Mononuclear cell (primary cell): ENCODE measurements around the gene ANTXR1. TPM values are rescaled to one million over a fixed set of nuclear protein-coding genes. Genes with fewer than 3 reads are reported as not detected.
"Not testable (repeated sequence)": the region's sequence is repeated elsewhere in the genome, so short reads cannot be mapped to it uniquely, and the experiment has no call there.

Experiments
- H3K27me3 ChIP-seq: 2 replicates; pipeline ENCODE4 v1.6.0; 2011; ENCODE audit warnings: low read length, control low read depth; ENCODE audit not compliant: insufficient read depth
- H3K4me1 ChIP-seq: 2 replicates; pipeline ENCODE4 v1.5.1; 2011; ENCODE audit warnings: mild to moderate bottlenecking, low read length, control low read depth; ENCODE audit not compliant: insufficient read depth
- H3K4me3 ChIP-seq: 2 replicates; pipeline ENCODE4 v1.5.1; 2011; ENCODE audit warnings: mild to moderate bottlenecking, low read length, moderate library complexity
- H3K9me3 ChIP-seq: 2 replicates; pipeline ENCODE4 v1.5.1; 2011; ENCODE audit warnings: low read depth, mild to moderate bottlenecking, control low read depth, low read length
- total RNA-seq: library from RNA; depleted of rRNA; stranded (reverse); fragments of >200 nt; gene quantifications from one replicate; pipeline ENCODE4 v1.2.3, GENCODE V29; 2012

ANTXR1 gene
- total RNA-seq, 1 donor: under 0.01 TPM

GRCh38 chr2:69168144-69168813 is 155.3 kb downstream of the ANTXR1 start:
- Histone ChIP-seq H3K4me3 (no peak overlapping the region), H3K27me3 (no peaks in the 10 kb centered on the region), H3K9me3 (no peaks in the 10 kb centered on the region), H3K4me1 (peaks cover 28% of the 10 kb centered on the region)

DNA sequence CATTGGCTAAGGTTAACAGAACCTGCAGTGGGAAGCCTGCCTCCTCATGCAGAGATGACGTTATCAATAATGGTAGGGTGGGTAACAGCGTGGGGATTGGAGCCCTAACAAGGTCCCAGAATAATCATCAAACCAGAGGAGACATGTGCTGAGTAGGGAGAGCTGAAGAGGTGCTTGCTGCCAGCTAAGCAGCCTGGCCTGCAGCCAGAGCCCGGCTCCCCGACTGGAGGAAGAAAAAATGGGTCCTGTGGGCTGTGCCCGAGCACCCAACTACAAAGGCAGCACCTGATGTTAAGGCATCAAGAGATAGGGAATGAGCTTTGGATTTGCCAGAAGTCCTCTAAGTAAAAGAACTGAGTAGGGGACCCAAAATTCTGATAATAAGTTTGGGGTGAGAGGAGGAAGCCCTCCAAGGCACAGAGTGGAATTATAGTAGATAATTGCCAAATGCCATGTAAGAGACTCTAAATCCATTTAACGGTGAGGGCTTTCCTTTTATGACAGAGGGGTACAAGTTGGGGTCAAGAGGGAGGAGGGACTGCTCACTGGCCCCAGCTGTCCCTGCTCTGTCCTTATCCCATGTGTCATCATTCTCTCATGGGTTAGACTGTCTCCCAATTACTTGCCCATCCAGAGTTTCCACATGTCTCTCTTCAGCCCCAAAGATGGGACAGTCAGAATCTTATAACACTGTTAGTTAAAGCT is 156.1 kb downstream of the ANTXR1 start:
- no peaks in the 10 kb centered on the region for H3K27me3 ChIP-seq
- H3K9me3 ChIP-seq: no peaks in the 10 kb centered on the region

DNA sequence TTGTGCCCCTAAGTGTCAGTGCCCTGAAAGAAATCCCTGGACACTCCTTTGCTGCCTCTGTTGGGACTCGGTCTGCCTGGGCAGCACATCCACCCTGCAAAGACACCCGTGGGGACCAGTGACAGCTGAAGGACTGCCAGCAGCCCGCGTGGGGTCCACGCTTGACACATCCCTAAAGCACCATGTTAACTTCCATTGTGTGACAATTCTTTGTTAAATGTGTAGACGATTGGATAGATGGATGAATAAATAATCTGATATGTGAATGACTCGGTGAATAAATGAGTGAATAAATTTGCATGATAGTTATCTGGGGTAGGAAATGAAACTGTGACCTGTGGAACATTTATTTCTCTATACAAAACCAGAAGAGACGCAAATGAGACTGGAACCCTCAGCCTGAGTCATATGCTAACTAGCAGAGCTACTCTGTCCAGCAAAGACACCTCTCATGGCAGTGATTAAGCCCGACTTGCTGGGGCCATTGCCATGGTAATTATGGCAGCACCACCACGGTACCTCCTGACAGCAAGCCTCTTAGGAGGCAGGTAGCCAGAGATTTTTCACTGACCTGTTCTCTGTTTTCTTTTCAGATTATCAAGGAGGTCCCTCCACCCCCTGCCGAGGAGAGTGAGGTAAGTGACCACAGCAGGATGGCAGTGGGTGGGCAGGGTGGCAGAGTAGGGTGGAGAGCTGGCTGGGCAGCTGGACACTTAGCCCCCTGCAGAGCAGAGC is 156.8 kb downstream of the ANTXR1 start:
- Histone ChIP-seq H3K27me3 (no peaks in the 10 kb centered on the region), H3K4me3 (no peak overlapping the region), H3K4me1 (peaks cover 13% of the 10 kb centered on the region), H3K9me3 (no peaks in the 10 kb centered on the region)

More for the DNA sequence above, 156.1 kb downstream of the ANTXR1 start:
- Histone ChIP-seq H3K4me3 (no peak overlapping the region), H3K4me1 (peaks cover 20% of the 10 kb centered on the region)

- H3K4me1 ChIP-seq: peaks cover 4% of the 10 kb centered on the region
- H3K4me3 ChIP-seq: no peak overlapping the region
- H3K27me3 ChIP-seq: no peaks in the 10 kb centered on the region
- no peaks in the 10 kb centered on the region for H3K9me3 ChIP-seq
These were observed 157.7 kb downstream of the ANTXR1 start for GRCh38 chr2:69170661-69171060.

DNA sequence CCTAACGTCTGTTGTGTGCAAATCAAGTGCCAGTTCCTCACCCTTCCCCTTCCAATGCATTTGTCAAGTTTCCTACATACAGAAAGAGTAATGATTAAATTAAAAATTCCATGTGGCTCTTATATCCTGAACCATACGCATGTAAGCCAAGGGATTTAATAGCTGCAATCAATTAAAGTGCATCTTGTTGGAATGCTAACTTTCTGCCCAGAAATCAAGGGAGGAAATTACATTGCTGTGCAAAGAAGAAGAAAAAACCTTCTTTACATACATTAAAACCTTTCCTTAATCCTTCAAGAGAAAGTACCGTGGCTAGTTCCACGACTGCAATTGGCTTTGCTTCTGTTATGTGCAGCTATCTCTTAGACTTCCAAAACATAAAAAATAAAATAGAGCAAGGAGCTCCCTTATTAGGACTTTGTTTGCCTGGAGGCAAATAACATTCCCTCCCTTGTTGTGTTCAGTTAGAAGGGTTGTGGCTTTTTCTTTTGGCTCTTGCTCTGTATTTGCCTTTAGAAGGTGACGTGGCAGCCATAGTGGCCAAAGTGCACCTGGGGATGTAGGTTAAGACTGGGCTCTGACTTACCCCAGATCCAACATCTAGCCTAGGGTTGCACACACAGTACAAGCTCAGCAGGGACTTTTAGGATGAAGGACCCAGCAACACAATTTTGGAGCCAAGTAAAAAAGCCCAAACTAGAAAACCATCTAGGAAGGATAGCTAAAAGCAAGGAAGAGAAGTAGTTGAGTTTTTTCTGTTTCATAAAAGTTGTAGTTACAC is 158.3 kb downstream of the ANTXR1 start:
- H3K4me1 ChIP-seq: peaks cover under 1% of the 10 kb centered on the region
- no peaks in the 10 kb centered on the region for H3K9me3 ChIP-seq
- no peaks in the 10 kb centered on the region for H3K27me3 ChIP-seq
- no peak overlapping the region for H3K4me3 ChIP-seq

- Histone ChIP-seq H3K4me1 (peaks cover 8% of the 10 kb centered on the region), H3K27me3 (no peaks in the 10 kb centered on the region), H3K4me3 (no peak overlapping the region), H3K9me3 (no peaks in the 10 kb centered on the region)
These were observed 159.0 kb downstream of the ANTXR1 start for GRCh38 chr2:69171897-69172525.

DNA sequence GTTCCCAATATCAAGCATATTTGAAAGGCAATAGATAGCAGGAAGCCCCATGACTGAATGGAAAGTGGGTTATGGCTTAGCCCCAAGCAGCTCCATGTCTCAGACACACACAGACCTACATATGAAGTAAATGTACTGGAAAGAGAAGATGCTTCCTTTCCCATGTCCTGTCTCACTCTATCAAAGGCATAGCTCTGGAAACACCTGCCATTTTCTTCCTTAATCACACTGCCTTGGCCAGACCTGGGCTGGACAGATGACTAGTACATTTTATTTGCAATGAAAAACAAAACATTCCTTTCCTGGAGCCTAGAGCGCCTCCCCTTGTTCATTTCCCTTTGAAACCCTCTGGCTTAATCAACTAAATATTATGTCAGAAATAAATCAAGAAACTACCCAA is 160.7 kb downstream of the ANTXR1 start:
- Histone ChIP-seq H3K4me3 (no peak overlapping the region), H3K9me3 (no peaks in the 10 kb centered on the region), H3K4me1 (peaks cover 24% of the 10 kb centered on the region), H3K27me3 (no peaks in the 10 kb centered on the region)

DNA sequence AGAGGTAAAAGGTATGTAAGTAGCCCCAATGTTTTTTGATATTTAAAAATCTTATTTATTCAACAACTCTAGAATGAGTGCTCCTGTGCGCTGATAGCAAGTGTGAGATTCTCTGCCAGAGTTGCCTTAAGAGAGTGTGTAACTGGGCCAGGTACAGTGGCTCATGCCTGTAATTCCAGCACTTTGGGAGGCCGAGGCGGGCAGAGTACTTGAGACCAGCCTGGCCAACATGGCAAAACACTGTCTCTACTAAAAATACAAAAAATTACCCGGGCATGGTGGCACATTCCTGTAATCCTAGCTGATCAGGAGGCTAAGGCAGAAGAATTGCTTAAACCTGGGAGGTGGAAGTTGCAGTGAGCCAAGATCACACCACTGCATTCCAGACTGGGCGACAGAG is 161.2 kb downstream of the ANTXR1 start:
- H3K4me1 ChIP-seq: peaks cover 28% of the 10 kb centered on the region
- not testable (repeated sequence) for H3K9me3 ChIP-seq, H3K27me3 ChIP-seq, H3K4me3 ChIP-seq

- Histone ChIP-seq H3K4me3 (no peak overlapping the region), H3K27me3 (no peaks in the 10 kb centered on the region), H3K4me1 (peaks cover 39% of the 10 kb centered on the region), H3K9me3 (no peaks in the 10 kb centered on the region)
These were observed 163.1 kb downstream of the ANTXR1 start for GRCh38 chr2:69175790-69176715.

DNA sequence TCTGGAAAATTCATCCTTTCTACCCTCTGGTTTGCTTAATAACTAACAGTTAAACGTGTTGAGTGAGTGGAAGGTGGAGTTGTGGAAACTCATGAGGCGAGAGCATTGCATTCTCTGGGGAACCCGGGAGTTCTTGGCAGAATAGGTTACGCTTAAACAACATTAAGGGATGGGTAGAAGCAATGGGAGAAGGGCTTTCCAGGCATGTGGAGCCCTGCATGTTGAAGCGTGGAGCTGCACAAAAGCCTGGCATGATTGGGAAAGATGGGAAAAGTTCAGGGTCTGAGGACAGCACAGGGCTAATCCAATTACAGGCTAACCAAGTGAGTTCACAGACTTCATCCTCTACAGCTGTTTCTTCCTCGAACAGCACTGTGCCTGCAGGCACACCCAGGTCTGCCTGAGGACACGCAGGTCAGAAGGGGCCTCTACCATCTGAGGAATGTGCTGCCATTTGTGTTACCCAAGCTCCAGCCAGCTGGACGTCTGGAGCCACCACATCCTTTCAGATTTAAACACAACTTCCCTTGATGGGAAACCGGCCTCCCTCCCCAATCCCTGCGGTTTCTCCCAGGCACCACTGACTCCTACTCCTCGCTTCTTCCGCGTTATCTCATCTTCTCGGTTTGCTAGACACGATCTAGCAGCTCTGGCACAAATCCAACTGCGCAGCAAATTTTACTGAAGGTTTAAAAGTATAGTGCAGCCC is 164.2 kb downstream of the ANTXR1 start:
- Histone ChIP-seq H3K4me1 (peaks cover 39% of the 10 kb centered on the region), H3K27me3 (no peaks in the 10 kb centered on the region), H3K9me3 (no peaks in the 10 kb centered on the region), H3K4me3 (no peak overlapping the region)

GRCh38 chr2:69177785-69178636 is 165.0 kb downstream of the ANTXR1 start:
- H3K27me3 ChIP-seq: no peaks in the 10 kb centered on the region
- no peak overlapping the region for H3K4me3 ChIP-seq
- no peaks in the 10 kb centered on the region for H3K9me3 ChIP-seq
- peaks cover 39% of the 10 kb centered on the region for H3K4me1 ChIP-seq

GRCh38 chr2:69178756-69179155 is 165.8 kb downstream of the ANTXR1 start:
- H3K27me3 ChIP-seq: no peaks in the 10 kb centered on the region
- H3K9me3 ChIP-seq: no peaks in the 10 kb centered on the region
- H3K4me1 ChIP-seq: peaks cover 39% of the 10 kb centered on the region
- H3K4me3 ChIP-seq: no peak overlapping the region
